Activated T-cell treated with anti-CD3 and anti-CD28 coated beads, Interleukin-2, amount 50 U/mL, for 24 hours (primary cell): ENCODE results near the gene SF1.
A peak's percentile ranks its signal among the peaks of the same experiment; 100 is the strongest.

ENCODE experiments used
- DNase-seq: peaks from one replicate; pipeline ENCODE4 v3.0.0-alpha.2; 2020
- H3K27ac Mint-ChIP-seq: 2 replicates; pipeline ENCODE4 v1.8.0; 2020; ENCODE audit warnings: mild to moderate bottlenecking, mixed read lengths
- H3K27me3 Mint-ChIP-seq: 2 replicates; pipeline ENCODE4 v1.8.0; 2020; ENCODE audit warnings: mixed read lengths
- H3K36me3 Mint-ChIP-seq: 2 replicates; pipeline ENCODE4 v1.8.0; 2020; ENCODE audit warnings: low read depth, mixed read lengths
- H3K4me1 Mint-ChIP-seq: 2 replicates; pipeline ENCODE4 v1.8.0; 2020; ENCODE audit warnings: low read depth, mixed read lengths
- H3K4me3 Mint-ChIP-seq: 2 replicates; pipeline ENCODE4 v1.8.0; 2020; ENCODE audit warnings: mild to moderate bottlenecking, moderate library complexity, mixed read lengths
- H3K9me3 Mint-ChIP-seq: 2 replicates; pipeline ENCODE4 v1.8.0; 2020; ENCODE audit warnings: mixed read lengths

Gene SF1

DNA sequence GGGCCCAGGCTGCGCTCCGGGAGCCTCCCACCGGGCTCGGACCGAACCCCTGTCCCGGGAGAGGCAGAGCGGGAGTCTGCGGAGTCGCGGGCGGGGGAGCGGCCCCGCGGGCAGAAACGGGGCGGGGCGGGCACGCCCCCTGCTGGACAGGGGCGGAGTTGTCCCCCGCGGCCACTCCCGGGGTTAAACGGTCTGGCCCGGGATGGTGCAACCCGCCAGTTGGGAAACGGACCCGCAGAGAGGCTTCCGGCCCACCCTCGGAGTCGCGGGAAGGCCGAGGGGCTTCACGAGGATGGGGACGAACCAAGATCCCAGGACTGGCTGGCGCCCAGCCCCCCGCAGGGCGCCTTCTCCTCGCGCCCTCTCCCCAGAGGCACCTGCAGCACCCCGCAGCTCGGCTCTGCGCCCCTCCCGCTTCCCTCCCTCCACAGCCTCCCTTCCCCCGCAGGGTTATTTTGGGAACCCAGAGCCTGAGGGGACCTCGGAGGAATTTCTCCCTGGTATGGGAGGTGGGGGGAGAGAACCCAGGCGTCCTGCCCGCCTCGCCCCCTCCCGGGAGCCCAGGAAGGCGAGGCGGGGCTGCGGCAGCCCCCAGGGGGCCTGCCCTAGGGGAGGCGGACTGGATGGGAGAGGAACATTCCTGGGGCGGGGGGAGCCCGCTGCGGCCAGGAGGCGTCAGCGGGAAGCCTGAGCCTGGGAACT, 35.3 kb downstream of the SF1 start:
- H3K27ac Mint-ChIP-seq = no peak overlapping the region
- peak; percentile 90 for DNase-seq

GRCh38 chr11:64742087-64742888, 36.1 kb downstream of the SF1 start:
- peaks cover 7% of the 10 kb centered on the region for H3K27me3 Mint-ChIP-seq
- H3K4me1 Mint-ChIP-seq = peaks cover 36% of the 10 kb centered on the region
- DNase-seq = no peak
- H3K9me3 Mint-ChIP-seq = no peaks in the 10 kb centered on the region
- no peak overlapping the region for H3K27ac Mint-ChIP-seq
- peaks cover 11% of the 10 kb centered on the region for H3K36me3 Mint-ChIP-seq
- peak overlapping the region; percentile 67 for H3K4me3 Mint-ChIP-seq

More for the DNA sequence above, 35.3 kb downstream of the SF1 start:
- Mint-ChIP-seq H3K4me1 (peaks cover 34% of the 10 kb centered on the region), H3K4me3 (peak overlapping the region; percentile 67), H3K36me3 (peaks cover 8% of the 10 kb centered on the region), H3K27me3 (peaks cover 7% of the 10 kb centered on the region), H3K9me3 (no peaks in the 10 kb centered on the region)

DNA sequence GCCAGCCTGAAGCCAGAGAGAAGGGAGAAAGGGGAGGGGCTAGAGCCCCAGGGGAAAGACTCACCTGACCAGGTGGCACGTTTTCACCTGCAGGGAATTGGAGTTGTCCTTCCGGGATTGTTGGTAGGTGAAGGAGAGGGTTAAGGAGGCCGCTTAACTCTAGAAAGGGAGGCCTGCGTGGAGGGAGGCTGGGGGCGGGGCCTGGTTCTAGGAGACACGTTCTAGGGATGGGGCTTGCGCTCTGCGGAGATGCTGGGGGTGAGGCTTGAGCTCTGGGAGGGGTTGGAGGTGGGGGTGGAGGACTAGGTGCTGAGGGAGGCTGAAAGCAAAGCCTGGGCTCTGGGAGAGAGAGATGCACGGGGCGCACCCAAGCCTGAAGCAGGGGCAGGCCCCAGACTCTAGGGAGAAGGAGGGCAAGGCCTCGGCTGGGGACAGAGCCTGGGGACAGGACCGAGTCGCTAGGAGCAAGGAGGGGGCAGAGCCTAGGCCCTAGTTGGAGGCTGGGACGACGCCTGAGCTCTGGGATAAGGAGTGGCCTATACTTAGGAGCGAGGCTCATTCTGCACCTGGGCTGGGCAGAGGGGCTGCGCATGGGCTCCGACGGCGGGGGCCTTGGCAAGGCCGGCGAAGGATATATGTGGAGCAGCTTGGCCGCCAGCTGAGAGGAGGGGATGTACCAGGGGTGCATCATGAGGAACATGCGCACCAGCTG, 36.8 kb downstream of the SF1 start:
- Mint-ChIP-seq H3K4me1 (peaks cover 36% of the 10 kb centered on the region), H3K9me3 (no peaks in the 10 kb centered on the region), H3K27me3 (peaks cover 7% of the 10 kb centered on the region), H3K36me3 (peaks cover 15% of the 10 kb centered on the region), H3K4me3 (peak overlapping the region; percentile 67), H3K27ac (no peak overlapping the region)
- DNase-seq = no peak

DNA sequence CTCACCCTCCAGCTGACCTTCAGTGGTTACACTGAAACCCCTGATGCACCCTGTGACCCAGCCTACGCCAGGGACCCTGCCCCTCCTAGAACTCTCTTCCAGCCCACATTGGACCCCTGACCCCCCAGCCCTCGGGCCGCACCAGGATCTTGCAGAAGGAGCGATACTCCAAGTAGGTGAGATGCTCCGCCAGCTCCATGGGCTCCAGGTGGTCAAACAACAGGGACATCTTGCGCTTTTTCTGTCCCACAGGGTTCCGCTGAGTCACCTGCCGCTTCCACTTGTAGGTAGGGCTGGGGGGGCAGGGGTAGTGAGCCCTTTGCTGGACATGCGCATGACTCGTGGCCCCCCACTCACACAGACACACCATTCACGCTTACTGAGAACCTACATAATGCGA, 38.5 kb downstream of the SF1 start:
- Mint-ChIP-seq H3K9me3 (no peaks in the 10 kb centered on the region), H3K27ac (peak overlapping the region; percentile 41), H3K4me3 (no peak overlapping the region), H3K27me3 (peaks cover 7% of the 10 kb centered on the region), H3K36me3 (peaks cover 17% of the 10 kb centered on the region), H3K4me1 (peaks cover 34% of the 10 kb centered on the region)
- DNase-seq = no peak

GRCh38 chr11:64736654-64737053, 41.7 kb downstream of the SF1 start:
- H3K4me1 Mint-ChIP-seq = peaks cover 25% of the 10 kb centered on the region
- peak overlapping the region; percentile 2 for H3K27ac Mint-ChIP-seq
- no peaks in the 10 kb centered on the region for H3K9me3 Mint-ChIP-seq
- no peak for DNase-seq
- peaks cover 31% of the 10 kb centered on the region for H3K36me3 Mint-ChIP-seq
- no peaks in the 10 kb centered on the region for H3K27me3 Mint-ChIP-seq
- no peak overlapping the region for H3K4me3 Mint-ChIP-seq

- H3K27ac Mint-ChIP-seq = peak overlapping the region; percentile 7
- H3K27me3 Mint-ChIP-seq = no peaks in the 10 kb centered on the region
- peaks cover 31% of the 10 kb centered on the region for H3K36me3 Mint-ChIP-seq
- peaks cover 20% of the 10 kb centered on the region for H3K4me1 Mint-ChIP-seq
- no peak for DNase-seq
- no peaks in the 10 kb centered on the region for H3K9me3 Mint-ChIP-seq
- H3K4me3 Mint-ChIP-seq = no peak overlapping the region
These were observed 42.5 kb downstream of the SF1 start for GRCh38 chr11:64735725-64736259.

- DNase-seq = no peak
These were observed 43.3 kb downstream of the SF1 start for GRCh38 chr11:64734811-64735724.

DNA sequence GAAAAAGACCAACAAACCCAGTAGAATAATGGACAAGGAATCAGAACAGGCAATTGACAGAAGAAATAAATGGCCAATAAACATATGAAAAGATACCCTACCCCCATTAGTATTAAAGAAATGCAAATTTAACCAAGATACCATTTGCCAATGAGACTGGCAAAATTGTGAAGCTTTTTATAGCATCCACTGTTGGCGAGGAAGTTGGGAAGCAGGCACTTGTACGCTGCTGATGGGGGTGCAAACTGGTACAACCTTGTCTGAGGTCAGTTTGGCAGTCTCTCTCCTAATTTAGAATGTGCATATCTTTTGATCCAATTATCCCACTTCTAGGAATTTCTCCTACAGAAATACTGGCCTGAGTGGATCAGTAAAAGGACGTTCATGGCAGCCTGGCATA, 46.7 kb downstream of the SF1 start:
- Mint-ChIP-seq H3K27ac (no peak overlapping the region), H3K9me3 (no peaks in the 10 kb centered on the region), H3K36me3 (peaks cover 30% of the 10 kb centered on the region), H3K27me3 (no peaks in the 10 kb centered on the region), H3K4me3 (no peak overlapping the region), H3K4me1 (peaks cover 14% of the 10 kb centered on the region)
- no peak for DNase-seq

More at GRCh38 chr11:64734811-64735724, 43.3 kb downstream of the SF1 start:
- no peaks in the 10 kb centered on the region for H3K9me3 Mint-ChIP-seq
- H3K4me3 Mint-ChIP-seq = no peak overlapping the region
- H3K4me1 Mint-ChIP-seq = peaks cover 20% of the 10 kb centered on the region
- peak overlapping the region; percentile 24 for H3K27ac Mint-ChIP-seq
- peaks cover 33% of the 10 kb centered on the region for H3K36me3 Mint-ChIP-seq
- no peaks in the 10 kb centered on the region for H3K27me3 Mint-ChIP-seq

DNA sequence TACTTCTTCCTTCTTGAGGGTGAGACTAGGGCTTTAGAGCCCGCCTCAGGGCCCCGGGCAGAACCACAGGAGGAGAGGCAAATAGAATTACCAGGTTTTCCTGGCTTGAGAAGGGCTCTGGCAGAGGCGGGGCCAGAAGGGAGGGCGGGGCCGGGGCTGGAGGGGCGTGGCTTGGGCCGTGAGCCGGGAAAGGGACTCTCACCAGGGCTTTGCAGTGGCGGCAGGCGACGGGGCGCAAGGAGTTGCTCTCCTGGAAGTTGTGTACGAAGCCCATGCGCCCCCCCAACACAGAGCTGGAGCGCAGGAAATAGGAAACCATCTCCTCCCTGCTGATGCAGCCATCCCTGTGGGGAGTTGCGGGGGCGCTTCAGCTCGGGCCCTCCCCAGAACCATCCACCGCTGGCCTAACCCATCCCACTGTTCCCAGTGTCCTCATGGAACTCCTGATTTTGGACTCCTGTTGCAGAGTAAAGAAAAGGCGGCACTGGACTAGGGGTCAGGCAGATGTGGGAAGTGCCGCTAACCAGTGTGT, 48.4 kb downstream of the SF1 start:
- peaks cover 11% of the 10 kb centered on the region for H3K4me1 Mint-ChIP-seq
- no peak overlapping the region for H3K4me3 Mint-ChIP-seq
- H3K27me3 Mint-ChIP-seq = no peaks in the 10 kb centered on the region
- H3K9me3 Mint-ChIP-seq = no peaks in the 10 kb centered on the region
- H3K36me3 Mint-ChIP-seq = peaks cover 29% of the 10 kb centered on the region
- peak; percentile 55 for DNase-seq
- H3K27ac Mint-ChIP-seq = peak overlapping the region; percentile 57

DNA sequence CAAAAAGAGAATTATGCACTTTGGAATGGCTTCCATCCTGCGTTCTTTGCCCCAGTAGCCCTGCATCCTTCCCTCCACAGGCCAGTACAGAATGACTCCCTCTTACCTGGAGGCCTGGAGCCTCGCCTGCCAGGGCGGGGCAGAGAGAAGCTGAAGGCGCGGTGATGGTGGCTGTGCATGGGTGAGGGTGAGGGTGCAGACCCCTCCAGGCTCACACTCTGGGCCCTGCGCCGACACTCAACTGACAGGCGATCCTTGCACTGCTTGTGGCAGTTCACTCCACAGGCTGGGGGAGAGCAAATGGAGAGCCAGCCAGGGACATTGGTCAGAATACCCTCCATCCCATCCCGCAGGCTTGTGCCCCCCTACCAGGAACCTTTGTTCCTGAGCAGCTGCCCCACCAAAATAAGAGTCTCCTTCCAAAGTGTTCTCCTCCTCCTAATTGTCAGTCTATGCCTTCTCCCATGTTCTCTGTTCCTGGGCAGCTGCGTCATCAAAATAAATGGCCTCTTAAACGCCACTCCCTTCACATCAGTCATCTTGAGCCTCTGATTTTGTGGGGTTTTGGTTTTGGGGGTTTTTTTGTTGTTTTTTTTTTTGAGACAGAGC, 49.5 kb downstream of the SF1 start:
- Mint-ChIP-seq H3K27me3 (no peaks in the 10 kb centered on the region), H3K4me1 (peaks cover 12% of the 10 kb centered on the region), H3K36me3 (peaks cover 23% of the 10 kb centered on the region), H3K27ac (no peak overlapping the region), H3K9me3 (no peaks in the 10 kb centered on the region), H3K4me3 (no peak overlapping the region)
- DNase-seq = no peak

DNA sequence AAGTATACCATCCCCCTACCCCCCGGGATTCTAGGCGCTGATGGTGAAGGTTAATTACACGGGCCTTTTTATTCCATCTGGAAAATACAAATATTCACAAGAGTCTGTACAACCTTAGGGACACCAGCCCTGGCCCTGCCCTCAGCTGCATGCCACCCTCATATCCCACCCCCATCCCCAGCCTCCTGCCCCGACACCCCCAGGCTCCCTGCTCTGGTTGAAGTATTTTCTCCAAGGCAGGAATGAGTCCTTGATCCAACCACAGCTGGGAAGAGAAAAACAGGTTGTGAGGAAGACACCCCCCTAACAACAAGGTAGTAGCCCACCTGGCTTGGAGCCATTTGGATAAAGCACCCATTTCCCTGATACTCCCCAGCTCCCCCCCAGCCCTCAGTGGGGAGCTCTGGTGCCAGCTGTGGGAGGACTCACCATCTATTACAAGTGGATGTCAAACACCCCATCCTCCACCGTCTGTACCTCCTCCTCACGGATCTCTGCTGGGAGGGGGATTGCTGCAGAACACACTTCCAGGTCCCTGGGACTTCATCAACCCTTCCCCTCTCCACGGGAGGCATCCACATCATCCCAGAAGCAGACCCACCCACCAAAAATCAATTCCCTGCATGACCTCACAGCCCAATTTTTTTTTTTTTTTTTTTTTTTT, 51.3 kb downstream of the SF1 start:
- peaks cover 10% of the 10 kb centered on the region for H3K4me1 Mint-ChIP-seq
- H3K36me3 Mint-ChIP-seq = peaks cover 18% of the 10 kb centered on the region
- no peak overlapping the region for H3K4me3 Mint-ChIP-seq
- H3K9me3 Mint-ChIP-seq = no peaks in the 10 kb centered on the region
- peak overlapping the region; percentile 44 for H3K27ac Mint-ChIP-seq
- no peak for DNase-seq
- peaks cover 5% of the 10 kb centered on the region for H3K27me3 Mint-ChIP-seq

DNA sequence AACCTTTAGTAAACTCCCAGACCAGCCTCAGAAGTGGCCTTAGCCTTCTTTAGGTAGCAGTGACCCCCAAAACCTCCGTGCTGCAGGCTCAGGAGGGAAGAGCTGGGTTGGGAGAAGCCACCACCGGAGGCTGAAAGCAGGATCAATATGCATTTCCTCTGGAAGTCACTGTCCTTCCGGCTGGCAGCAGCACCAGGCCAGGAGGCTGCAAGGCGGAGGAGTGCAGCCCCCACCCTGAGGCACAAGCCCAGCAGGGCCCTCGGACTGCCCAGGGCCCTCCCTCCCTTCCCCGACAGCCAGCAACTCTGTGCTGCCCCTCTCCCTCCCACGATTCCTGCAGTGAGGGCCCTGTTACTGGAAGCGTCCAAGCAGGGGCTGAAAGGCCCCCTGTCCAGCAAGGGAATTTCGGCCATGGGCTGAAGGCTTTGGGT, 52.1 kb downstream of the SF1 start:
- H3K4me1 Mint-ChIP-seq = peaks cover 10% of the 10 kb centered on the region
- H3K9me3 Mint-ChIP-seq = no peaks in the 10 kb centered on the region
- H3K27me3 Mint-ChIP-seq = peaks cover 13% of the 10 kb centered on the region
- H3K4me3 Mint-ChIP-seq = no peak overlapping the region
- H3K27ac Mint-ChIP-seq = no peak overlapping the region
- H3K36me3 Mint-ChIP-seq = peaks cover 15% of the 10 kb centered on the region
- DNase-seq = no peak
